Gastroesophageal sphincter (tissue), 3 donors: ENCODE data around the gene EEA1.

Experiments
- EP300 ChIP-seq: sonication (generic); formaldehyde crosslinking; IDR thresholded peaks from one replicate; pipeline ENCODE4 v1.6.1; 2017; ENCODE audit warnings: antibody characterized with exemption, mild to moderate bottlenecking
- POLR2A ChIP-seq, 2 donors: fragments of 450-650 bp; IDR thresholded peaks; one replicate each; pipeline ENCODE4 v1.6.1; 2017; ENCODE audit warnings: antibody characterized with exemption in 2 of 2, mild to moderate bottlenecking in 2 of 2, moderate library complexity in 1 of 2
- TF ChIP-seq, protein P1 (sequence below), 4 experiments: fragments of 200-600 bp in 2 of 4; fragments of 450-650 bp in 2 of 4; sonication (generic) in 1 of 4; IDR thresholded peaks; one replicate each; pipeline ENCODE4 v1.5.1; 2017 to 2019; ENCODE audit warnings: antibody characterized with exemption in 4 of 4, mild to moderate bottlenecking in 2 of 4, moderate library complexity in 2 of 4

DNA sequence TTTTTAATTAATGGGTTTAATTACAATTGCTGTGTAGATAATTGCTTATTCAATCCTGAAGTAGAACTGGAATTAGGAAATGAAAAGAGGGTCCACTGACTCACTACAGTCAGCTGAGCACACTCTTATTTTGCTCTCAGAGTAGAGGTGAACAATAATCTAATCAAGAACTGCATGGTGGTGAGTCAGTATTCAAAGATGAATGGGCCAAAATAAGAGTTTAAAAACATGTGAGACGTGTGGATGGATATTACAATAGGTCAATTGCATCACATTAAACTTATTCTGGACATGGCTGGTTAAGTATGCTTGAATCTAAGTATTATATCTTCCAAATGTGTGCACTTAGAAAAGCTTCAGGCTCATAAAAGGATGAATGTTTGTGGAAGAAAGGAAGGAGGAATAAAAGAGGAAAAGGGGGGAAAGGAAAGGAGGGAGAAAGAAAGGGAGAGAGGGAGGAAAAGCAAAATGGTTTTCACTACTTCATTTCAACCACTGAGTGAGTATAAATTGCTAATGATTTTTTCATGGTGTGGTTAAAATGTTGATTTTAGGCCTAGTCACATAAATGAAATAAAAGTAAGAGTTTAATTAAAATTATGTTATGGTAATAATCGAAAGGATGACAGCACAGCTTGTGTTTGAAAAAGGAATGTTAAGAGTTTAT, 27.0 kb upstream of the EEA1 start:
- TF ChIP-seq EP300 (no peak), POLR2A (IDR thresholded peaks at IDR 0.05) (no peak)
- TF ChIP-seq, protein P1, sequence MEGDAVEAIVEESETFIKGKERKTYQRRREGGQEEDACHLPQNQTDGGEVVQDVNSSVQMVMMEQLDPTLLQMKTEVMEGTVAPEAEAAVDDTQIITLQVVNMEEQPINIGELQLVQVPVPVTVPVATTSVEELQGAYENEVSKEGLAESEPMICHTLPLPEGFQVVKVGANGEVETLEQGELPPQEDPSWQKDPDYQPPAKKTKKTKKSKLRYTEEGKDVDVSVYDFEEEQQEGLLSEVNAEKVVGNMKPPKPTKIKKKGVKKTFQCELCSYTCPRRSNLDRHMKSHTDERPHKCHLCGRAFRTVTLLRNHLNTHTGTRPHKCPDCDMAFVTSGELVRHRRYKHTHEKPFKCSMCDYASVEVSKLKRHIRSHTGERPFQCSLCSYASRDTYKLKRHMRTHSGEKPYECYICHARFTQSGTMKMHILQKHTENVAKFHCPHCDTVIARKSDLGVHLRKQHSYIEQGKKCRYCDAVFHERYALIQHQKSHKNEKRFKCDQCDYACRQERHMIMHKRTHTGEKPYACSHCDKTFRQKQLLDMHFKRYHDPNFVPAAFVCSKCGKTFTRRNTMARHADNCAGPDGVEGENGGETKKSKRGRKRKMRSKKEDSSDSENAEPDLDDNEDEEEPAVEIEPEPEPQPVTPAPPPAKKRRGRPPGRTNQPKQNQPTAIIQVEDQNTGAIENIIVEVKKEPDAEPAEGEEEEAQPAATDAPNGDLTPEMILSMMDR (IDR thresholded peaks at IDR 0.05): no peak
